Bronchial epithelial cell (primary cell): ENCODE results near the gene IQCH. TPM values are rescaled to one million over a fixed set of nuclear protein-coding genes. Genes with fewer than 3 reads are reported as not detected.

ENCODE experiments used
- DNase-seq: peaks from one replicate; pipeline ENCODE4 v3.0.0-alpha.2; 2010; ENCODE audit warnings: low read depth
- FAIRE-seq: peaks from 2 replicates; lab custom pipeline; 2011; peaks lifted over from hg19 to GRCh38; lab: Jason Lieb, UNC
- H3K27me3 ChIP-seq: 2 replicates; pipeline ENCODE4 v1.5.1; 2011; ENCODE audit warnings: low read length; ENCODE audit not compliant: control insufficient read depth, insufficient read depth
- H3K36me3 ChIP-seq: 2 replicates; pipeline ENCODE4 v1.5.1; 2011; ENCODE audit warnings: low read length; ENCODE audit not compliant: control insufficient read depth, insufficient read depth
- H3K4me3 ChIP-seq: 2 replicates; pipeline ENCODE4 v1.5.1; 2011; ENCODE audit warnings: mild to moderate bottlenecking, low read depth, low read length, control low read depth
- total RNA-seq: library from RNA; depleted of rRNA; stranded (reverse); fragments of >200 nt; gene quantifications from 2 replicates; pipeline ENCODE4 v1.2.1, GENCODE V29; 2014
- TF ChIP-seq, protein P1 (sequence below): IDR thresholded peaks from 2 replicates; pipeline ENCODE4 v1.5.1; 2011; ENCODE audit warnings: mild to moderate bottlenecking, moderate library complexity, low read length, control low read depth, inconsistent platforms; ENCODE audit not compliant: insufficient read depth, severe bottlenecking

The IQCH gene
- total RNA-seq, 1 donor from 2014 or later: 1.1 TPM

DNA sequence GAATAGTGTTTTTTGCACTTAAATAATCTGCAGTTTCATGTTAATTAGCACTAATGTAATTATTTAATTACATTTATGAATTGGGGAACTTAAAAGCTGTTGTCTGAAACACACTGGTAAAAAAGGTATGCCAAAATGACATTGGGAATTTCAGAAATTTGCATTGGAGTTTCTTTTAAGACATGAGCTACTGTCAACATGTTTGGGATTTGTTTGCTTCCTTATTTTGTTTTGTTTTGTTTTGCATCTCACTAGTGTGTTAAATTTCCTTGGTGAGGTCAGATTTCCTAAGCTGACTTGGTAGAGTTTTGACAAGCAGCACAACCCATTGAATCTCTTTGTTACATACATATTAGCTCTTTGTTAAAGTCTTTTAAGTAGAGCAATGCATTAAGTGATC is 119.4 kb downstream of the IQCH start:
- TF ChIP-seq, protein P1, sequence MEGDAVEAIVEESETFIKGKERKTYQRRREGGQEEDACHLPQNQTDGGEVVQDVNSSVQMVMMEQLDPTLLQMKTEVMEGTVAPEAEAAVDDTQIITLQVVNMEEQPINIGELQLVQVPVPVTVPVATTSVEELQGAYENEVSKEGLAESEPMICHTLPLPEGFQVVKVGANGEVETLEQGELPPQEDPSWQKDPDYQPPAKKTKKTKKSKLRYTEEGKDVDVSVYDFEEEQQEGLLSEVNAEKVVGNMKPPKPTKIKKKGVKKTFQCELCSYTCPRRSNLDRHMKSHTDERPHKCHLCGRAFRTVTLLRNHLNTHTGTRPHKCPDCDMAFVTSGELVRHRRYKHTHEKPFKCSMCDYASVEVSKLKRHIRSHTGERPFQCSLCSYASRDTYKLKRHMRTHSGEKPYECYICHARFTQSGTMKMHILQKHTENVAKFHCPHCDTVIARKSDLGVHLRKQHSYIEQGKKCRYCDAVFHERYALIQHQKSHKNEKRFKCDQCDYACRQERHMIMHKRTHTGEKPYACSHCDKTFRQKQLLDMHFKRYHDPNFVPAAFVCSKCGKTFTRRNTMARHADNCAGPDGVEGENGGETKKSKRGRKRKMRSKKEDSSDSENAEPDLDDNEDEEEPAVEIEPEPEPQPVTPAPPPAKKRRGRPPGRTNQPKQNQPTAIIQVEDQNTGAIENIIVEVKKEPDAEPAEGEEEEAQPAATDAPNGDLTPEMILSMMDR: no peak
- no peak for FAIRE-seq
- Histone ChIP-seq H3K36me3 (no peaks in the 10 kb centered on the region), H3K27me3 (peaks cover 4% of the 10 kb centered on the region), H3K4me3 (no peak overlapping the region)
- DNase-seq: no peak

DNA sequence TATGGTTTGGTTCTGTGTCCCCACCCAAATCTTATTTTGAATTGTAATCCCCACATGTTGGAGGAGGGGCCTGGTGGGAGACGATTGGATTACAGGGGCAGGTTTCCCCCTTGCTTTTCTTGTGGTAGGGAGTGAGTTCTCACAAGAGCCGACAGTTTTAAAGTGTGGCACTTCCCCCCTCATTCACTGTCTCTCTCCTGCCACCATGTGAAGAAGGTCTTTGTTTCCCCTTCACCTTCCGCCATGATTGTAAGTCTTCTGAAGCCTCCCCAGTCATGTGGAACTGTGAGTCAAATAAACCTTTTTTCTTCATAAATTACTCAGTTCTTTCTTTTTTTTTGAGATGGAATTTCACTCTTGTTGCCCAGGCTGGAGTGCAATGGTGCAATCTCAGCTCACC is 124.9 kb downstream of the IQCH start:
- TF ChIP-seq, protein P1: no peak
- no peak for FAIRE-seq
- no peaks in the 10 kb centered on the region for H3K36me3 ChIP-seq

DNA sequence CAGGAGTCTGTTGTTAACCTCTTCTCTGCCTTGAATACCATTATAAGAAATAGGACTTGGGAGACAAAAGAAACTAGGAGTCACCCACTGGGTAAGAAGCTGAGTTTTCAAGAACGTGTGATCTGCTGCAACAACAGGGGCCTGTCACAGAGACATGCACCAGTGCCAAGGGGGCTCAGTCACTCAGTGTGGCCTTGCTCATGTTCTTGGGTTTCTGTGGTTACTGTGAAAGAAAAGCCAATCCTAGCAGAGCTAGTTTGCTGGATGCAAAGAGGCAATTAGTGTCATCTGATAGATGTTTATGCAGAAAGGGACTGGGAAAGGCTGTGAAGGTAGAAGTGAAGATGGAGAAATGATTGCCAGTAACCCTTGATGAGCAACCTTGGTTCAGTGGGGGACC is 126.3 kb downstream of the IQCH start:
- H3K4me3 ChIP-seq: no peak overlapping the region
- no peak for FAIRE-seq
- no peaks in the 10 kb centered on the region for H3K27me3 ChIP-seq
- DNase-seq: no peak
- TF ChIP-seq, protein P1: no peak
- H3K36me3 ChIP-seq: no peaks in the 10 kb centered on the region

More for the DNA sequence above, 124.9 kb downstream of the IQCH start:
- H3K27me3 ChIP-seq: no peaks in the 10 kb centered on the region
- H3K4me3 ChIP-seq: no peak overlapping the region
- DNase-seq: no peak

DNA sequence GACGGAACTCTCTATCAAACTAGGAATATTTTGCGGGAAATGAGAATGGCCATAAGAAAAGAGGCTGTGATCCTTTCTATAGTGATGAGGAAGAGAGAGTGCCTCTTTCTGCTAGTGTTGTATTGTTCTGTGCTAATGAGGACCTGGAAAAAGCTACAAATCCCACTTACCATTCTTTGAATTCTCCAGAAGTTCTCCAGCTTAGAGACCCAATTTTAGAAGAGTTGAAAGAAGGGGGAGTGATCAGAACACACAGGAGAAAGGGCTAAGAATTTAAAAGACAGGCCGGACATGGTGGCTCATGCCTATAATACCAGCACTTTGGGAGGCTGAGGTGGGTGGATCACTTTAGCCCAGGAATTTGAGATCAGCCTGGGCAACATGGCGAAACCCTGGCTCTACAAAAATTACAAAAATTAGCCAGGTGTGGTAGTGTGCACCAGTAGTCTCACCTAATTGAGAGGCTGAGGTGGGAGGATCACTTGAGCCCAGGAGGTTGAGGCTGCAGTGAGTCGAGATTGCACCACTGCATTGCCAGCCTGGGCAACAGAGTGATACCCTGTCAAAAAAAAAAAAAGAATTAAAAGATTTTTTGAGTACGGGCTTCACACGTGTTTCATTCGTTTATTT is 126.9 kb downstream of the IQCH start:
- H3K4me3 ChIP-seq: no peak overlapping the region
- H3K36me3 ChIP-seq: no peaks in the 10 kb centered on the region
- DNase-seq (no peak), FAIRE-seq (no peak)
- no peaks in the 10 kb centered on the region for H3K27me3 ChIP-seq
- TF ChIP-seq, protein P1: no peak

DNA sequence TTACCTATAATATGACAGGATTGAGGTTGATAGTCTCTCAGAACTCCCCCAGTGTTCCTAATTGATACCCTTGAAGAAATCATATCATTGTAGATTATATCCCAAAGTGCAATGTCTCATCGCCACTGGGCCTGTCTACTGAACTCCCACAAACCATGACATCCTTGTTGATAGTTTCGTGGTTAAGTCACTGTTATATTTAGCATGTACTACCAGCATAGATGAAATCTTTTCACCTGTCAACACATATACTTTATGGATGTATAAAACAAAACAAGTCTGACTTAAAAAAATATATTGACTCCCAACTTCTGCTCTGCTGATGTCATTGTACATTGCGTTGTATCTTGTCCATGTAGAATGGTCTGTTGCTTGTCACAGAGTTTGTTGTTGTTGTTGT is 128.1 kb downstream of the IQCH start:
- DNase-seq (no peak), FAIRE-seq (no peak)
- Histone ChIP-seq H3K27me3 (peaks cover 1% of the 10 kb centered on the region), H3K4me3 (no peak overlapping the region), H3K36me3 (no peaks in the 10 kb centered on the region)
- TF ChIP-seq, protein P1: no peak

DNA sequence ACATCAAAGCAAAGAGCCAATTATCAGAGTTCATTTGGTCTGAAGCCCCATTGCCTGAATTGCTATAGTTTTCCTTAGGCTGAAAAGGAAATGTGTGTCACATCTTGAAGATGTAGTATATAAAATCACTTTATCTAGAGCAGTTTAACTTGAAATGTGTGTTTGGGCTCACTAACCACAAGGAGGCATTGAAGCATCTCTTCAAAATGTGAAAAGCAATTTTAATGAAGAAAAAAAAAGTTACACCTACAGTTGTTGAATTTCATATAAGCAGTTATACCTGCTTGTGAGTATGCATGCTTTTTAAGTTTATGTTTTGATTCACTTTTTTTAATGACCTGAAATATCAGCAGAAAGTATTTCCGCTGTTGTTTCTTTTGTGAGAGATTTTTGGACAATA is 129.3 kb downstream of the IQCH start:
- H3K36me3 ChIP-seq: no peaks in the 10 kb centered on the region
- TF ChIP-seq, protein P1: no peak
- no peak overlapping the region for H3K4me3 ChIP-seq
- peaks cover 1% of the 10 kb centered on the region for H3K27me3 ChIP-seq
- DNase-seq (no peak), FAIRE-seq (no peak)
